Mesenchymal stem cell (in vitro differentiated cells and primary cell): Measurements from ENCODE around the gene SMIM33.

ENCODE experiments used
- DNase-seq: peaks from one replicate; pipeline ENCODE4 v3.0.0-alpha.2; 2013
- H2AFZ ChIP-seq: one replicate; pipeline ENCODE4 v1.6.1; 2013; ENCODE audit warnings: low read depth, mild to moderate bottlenecking, control low read depth, inconsistent platforms, low read length, moderate library complexity
- H2AK5ac ChIP-seq: 2 replicates; pipeline ENCODE4 v1.6.1; 2013; ENCODE audit warnings: low read length, moderate library complexity, mild to moderate bottlenecking, inconsistent platforms; ENCODE audit not compliant: severe bottlenecking
- H2BK120ac ChIP-seq: one replicate; pipeline ENCODE4 v1.6.1; 2013; ENCODE audit warnings: low read depth, mild to moderate bottlenecking, inconsistent platforms, low read length, moderate library complexity
- H2BK12ac ChIP-seq, 2 experiments: one replicate each; pipeline ENCODE4 v1.6.1; 2013; ENCODE audit warnings: inconsistent platforms in 2 of 2, low read length in 2 of 2, mild to moderate bottlenecking in 2 of 2, moderate library complexity in 2 of 2, control low read depth in 1 of 2
- H2BK15ac ChIP-seq: one replicate; pipeline ENCODE4 v1.6.1; 2013; ENCODE audit warnings: mild to moderate bottlenecking, low read depth, inconsistent platforms; ENCODE audit not compliant: poor library complexity, severe bottlenecking
- H2BK5ac ChIP-seq: 2 replicates; pipeline ENCODE4 v1.6.1; 2013; ENCODE audit warnings: low read depth, mild to moderate bottlenecking, low read length, control low read depth, inconsistent platforms; ENCODE audit not compliant: poor library complexity, severe bottlenecking
- H3K14ac ChIP-seq, 2 experiments: one replicate each; pipeline ENCODE4 v1.6.1; 2013; ENCODE audit warnings: inconsistent platforms in 2 of 2, low read length in 2 of 2, control low read depth in 1 of 2, mild to moderate bottlenecking in 1 of 2, moderate library complexity in 1 of 2
- H3K18ac ChIP-seq, 2 experiments: one replicate each; pipeline ENCODE4 v1.6.1; 2013; ENCODE audit warnings: inconsistent platforms in 2 of 2, low read length in 2 of 2, control low read depth in 1 of 2, low read depth in 1 of 2, mild to moderate bottlenecking in 1 of 2
- H3K23ac ChIP-seq, 2 experiments: one replicate each; pipeline ENCODE4 v1.6.1; 2013; ENCODE audit warnings: inconsistent platforms in 2 of 2, low read length in 2 of 2, mild to moderate bottlenecking in 2 of 2, moderate library complexity in 2 of 2, control low read depth in 1 of 2
- H3K27ac ChIP-seq: 2 replicates; pipeline ENCODE4 v1.5.1; 2013; ENCODE audit warnings: mild to moderate bottlenecking, moderate library complexity, low read length, control low read depth, inconsistent platforms; ENCODE audit not compliant: poor library complexity, severe bottlenecking
- H3K27me3 ChIP-seq, 2 experiments: 2 replicates each; pipeline versions ENCODE4 v1.6.1 to v1.7.0; 2013; ENCODE audit warnings: low read length in 2 of 2, mild to moderate bottlenecking in 2 of 2, moderate library complexity in 2 of 2, control low read depth in 1 of 2, inconsistent platforms in 1 of 2; ENCODE audit not compliant: control insufficient read depth in 1 of 2, insufficient read depth in 1 of 2
- H3K36me3 ChIP-seq, 2 experiments: 2 replicates each; pipeline versions ENCODE4 v1.6.1 to v1.7.0; 2013; ENCODE audit warnings: low read length in 2 of 2, control low read depth in 1 of 2, inconsistent platforms in 1 of 2, low read depth in 1 of 2, mild to moderate bottlenecking in 1 of 2; ENCODE audit not compliant: insufficient read depth in 2 of 2, control insufficient read depth in 1 of 2
- H3K4ac ChIP-seq, 2 experiments: one replicate each; pipeline ENCODE4 v1.6.1; 2013; ENCODE audit warnings: inconsistent platforms in 2 of 2, low read length in 2 of 2, mild to moderate bottlenecking in 2 of 2, moderate library complexity in 2 of 2, control low read depth in 1 of 2, low read depth in 1 of 2
- H3K4me1 ChIP-seq: 2 replicates; pipeline ENCODE4 v1.6.1; 2013; ENCODE audit warnings: low read depth, low read length, control low read depth; ENCODE audit not compliant: control insufficient read depth, insufficient read depth
- H3K4me2 ChIP-seq: 2 replicates; pipeline ENCODE4 v1.6.1; 2013; ENCODE audit warnings: low read length, mild to moderate bottlenecking, inconsistent platforms; ENCODE audit not compliant: poor library complexity, severe bottlenecking
- H3K4me3 ChIP-seq, 2 experiments: 2 replicates each; pipeline versions ENCODE4 v1.5.1 to v1.7.0; 2013; ENCODE audit warnings: low read length in 2 of 2, mild to moderate bottlenecking in 2 of 2, control low read depth in 1 of 2, low read depth in 1 of 2; ENCODE audit not compliant: insufficient read depth in 1 of 2
- H3K79me1 ChIP-seq: replicated peaks from 2 replicates; pipeline ENCODE4 v1.6.1; 2013; ENCODE audit warnings: mild to moderate bottlenecking, control low read depth, low read length, inconsistent platforms; ENCODE audit not compliant: poor library complexity, severe bottlenecking
- H3K9ac ChIP-seq: 2 replicates; pipeline ENCODE4 v1.7.0; 2013; ENCODE audit warnings: mild to moderate bottlenecking, low read length, moderate library complexity
- H3K9me3 ChIP-seq: 2 replicates; pipeline ENCODE4 v1.7.0; 2013; ENCODE audit warnings: mild to moderate bottlenecking, low read length; ENCODE audit not compliant: control insufficient read depth
- H4K8ac ChIP-seq: one replicate; pipeline ENCODE4 v1.6.1; 2013; ENCODE audit warnings: inconsistent platforms, mild to moderate bottlenecking, low read length, moderate library complexity
- H4K91ac ChIP-seq: one replicate; pipeline ENCODE4 v1.6.1; 2013; ENCODE audit warnings: mild to moderate bottlenecking, low read length, inconsistent platforms
- WGBS: methylation state at CpG from one replicate; pipeline ENCODE4 v1.1.7; 2013; ENCODE audit warnings: mixed read lengths; 5-methylcytosine and 5-hydroxymethylcytosine counted together

The SMIM33 gene

GRCh38 chr5:139492700-139493192 lies 21.9 kb downstream of the SMIM33 start:
- Histone ChIP-seq H2BK5ac (no peak overlapping the region), H2BK120ac (no peak overlapping the region), H2BK15ac (no peak overlapping the region), H3K36me3 (no peaks in the 10 kb centered on the region), H3K79me1 (no peaks in the 10 kb centered on the region), H4K91ac (no peak overlapping the region), H3K4me2 (peak overlapping the region; percentile 28), H3K9ac (peak overlapping the region; percentile 7), H2AFZ (no peak overlapping the region), H3K27me3 (no peaks in the 10 kb centered on the region), H2AK5ac (no peak overlapping the region), H3K18ac (no peak overlapping the region), H3K4ac (no peak overlapping the region), H3K14ac (no peak overlapping the region), H4K8ac (no peak overlapping the region), H3K4me3 (peak overlapping the region in 1 of 2 experiments; percentile 20), H2BK12ac (no peak overlapping the region), H3K23ac (no peak overlapping the region), H3K9me3 (no peaks in the 10 kb centered on the region), H3K4me1 (peaks cover 3% of the 10 kb centered on the region), H3K27ac (no peak overlapping the region)
- DNase-seq, result peak; percentile 37
- 84% methylated on average over 6 of the region's 6 CpGs for WGBS

- Histone ChIP-seq H3K9me3 (no peaks in the 10 kb centered on the region), H3K14ac (no peak overlapping the region), H3K4ac (no peak overlapping the region), H2AK5ac (no peak overlapping the region), H2BK120ac (no peak overlapping the region), H3K4me3 (no peak overlapping the region), H3K23ac (no peak overlapping the region), H3K36me3 (no peaks in the 10 kb centered on the region), H4K91ac (no peak overlapping the region), H2BK12ac (peak overlapping the region in 1 of 2 experiments; percentile 33), H2BK5ac (no peak overlapping the region), H3K18ac (no peak overlapping the region), H3K9ac (no peak overlapping the region), H3K4me1 (peaks cover 3% of the 10 kb centered on the region), H3K27ac (no peak overlapping the region), H2AFZ (no peak overlapping the region), H3K27me3 (no peaks in the 10 kb centered on the region), H4K8ac (no peak overlapping the region), H3K4me2 (no peak overlapping the region), H2BK15ac (no peak overlapping the region), H3K79me1 (no peaks in the 10 kb centered on the region)
- WGBS, result 96% methylated on average over 2 of the region's 3 CpGs
- no peak for DNase-seq
These were observed 23.5 kb downstream of the SMIM33 start for GRCh38 chr5:139494256-139494655.

DNA sequence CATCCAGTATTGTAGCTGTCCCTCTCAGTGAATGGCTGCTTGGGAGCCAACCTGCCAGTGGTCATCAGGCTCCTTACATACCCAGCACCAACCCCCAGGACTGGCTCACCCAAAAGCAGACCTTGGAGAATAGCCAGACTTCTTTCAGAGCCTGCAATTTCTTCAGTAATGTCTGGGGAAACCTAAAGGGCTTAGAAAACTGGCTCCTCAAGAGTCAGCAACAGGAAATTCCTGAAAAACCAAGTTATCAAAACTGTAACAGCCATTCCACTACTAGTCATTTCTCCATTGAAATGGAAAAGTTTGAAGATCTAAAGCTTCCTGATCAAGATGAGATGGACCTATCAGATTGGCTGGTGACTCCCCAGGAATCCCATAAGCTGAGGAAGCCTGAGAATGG lies 24.0 kb downstream of the SMIM33 start:
- Histone ChIP-seq H3K36me3 (no peaks in the 10 kb centered on the region), H2BK15ac (no peak overlapping the region), H4K91ac (no peak overlapping the region), H3K4me3 (no peak overlapping the region), H3K4ac (no peak overlapping the region), H4K8ac (no peak overlapping the region), H3K9me3 (no peaks in the 10 kb centered on the region), H2BK12ac (no peak overlapping the region), H3K4me1 (peaks cover 3% of the 10 kb centered on the region), H2AK5ac (no peak overlapping the region), H3K27me3 (no peaks in the 10 kb centered on the region), H2BK120ac (peak overlapping the region; percentile 49), H3K18ac (no peak overlapping the region), H3K14ac (no peak overlapping the region), H2BK5ac (no peak overlapping the region), H3K23ac (no peak overlapping the region), H3K79me1 (no peaks in the 10 kb centered on the region), H3K27ac (no peak overlapping the region), H3K9ac (no peak overlapping the region), H2AFZ (no peak overlapping the region), H3K4me2 (no peak overlapping the region)
- peak; percentile 56 for DNase-seq

DNA sequence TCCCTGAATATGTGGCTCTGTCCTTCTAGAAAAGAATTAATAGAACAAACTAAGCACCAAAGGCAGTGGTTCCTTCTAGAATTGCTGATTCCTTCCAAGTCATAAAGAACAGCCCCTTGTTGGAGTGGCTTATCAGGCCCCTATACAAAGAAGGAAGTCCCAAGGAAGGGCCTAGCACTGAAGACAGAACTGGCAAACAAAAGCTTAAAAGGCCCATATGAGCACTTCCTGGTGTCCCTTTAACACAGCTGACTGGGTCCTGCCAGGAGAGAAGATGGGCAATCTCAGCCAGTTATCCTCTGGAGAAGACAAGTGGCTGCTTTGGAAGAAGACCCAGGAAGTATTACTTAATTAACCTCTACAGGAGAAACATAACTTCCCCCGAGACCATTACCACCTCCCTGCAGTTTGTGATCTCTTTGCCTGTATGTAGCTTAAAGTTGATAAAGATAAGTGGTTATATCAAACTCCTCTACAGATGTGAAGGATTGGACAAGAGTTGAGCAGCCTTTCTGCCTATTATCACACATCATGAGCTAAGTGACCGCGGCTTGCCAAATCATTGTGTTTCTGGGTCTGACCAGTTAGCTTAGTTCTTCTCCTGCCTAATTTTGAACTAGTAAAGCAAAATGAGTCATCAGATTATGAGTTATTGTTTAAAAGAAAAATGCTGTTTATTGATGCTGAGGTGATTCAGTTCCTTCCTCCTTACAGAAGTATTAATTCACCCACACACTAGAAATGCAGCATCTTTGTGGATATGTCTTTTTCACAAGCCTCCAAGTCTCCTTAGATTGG lies 25.0 kb downstream of the SMIM33 start:
- H3K4me2 ChIP-seq, result no peak overlapping the region
- no peak overlapping the region for H3K23ac ChIP-seq
- H3K79me1 ChIP-seq, result no peaks in the 10 kb centered on the region
- no peak overlapping the region for H2BK5ac ChIP-seq
- H2AK5ac ChIP-seq, result no peak overlapping the region
- H3K9me3 ChIP-seq, result no peaks in the 10 kb centered on the region
- H3K4ac ChIP-seq, result no peak overlapping the region
- H3K36me3 ChIP-seq, result no peaks in the 10 kb centered on the region
- no peak overlapping the region for H2BK12ac ChIP-seq
- H3K27ac ChIP-seq, result no peak overlapping the region
- no peak overlapping the region for H4K91ac ChIP-seq
- no peak overlapping the region for H3K18ac ChIP-seq
- no peaks in the 10 kb centered on the region for H3K27me3 ChIP-seq
- 77% methylated on average over 2 of the region's 3 CpGs for WGBS
- H3K14ac ChIP-seq, result no peak overlapping the region
- no peak overlapping the region for H2AFZ ChIP-seq
- H2BK15ac ChIP-seq, result peak overlapping the region; percentile 67
- peak; percentile 30 for DNase-seq
- H3K4me3 ChIP-seq, result no peak overlapping the region
- H4K8ac ChIP-seq, result no peak overlapping the region
- H3K9ac ChIP-seq, result no peak overlapping the region
- H3K4me1 ChIP-seq, result peaks cover 3% of the 10 kb centered on the region
- no peak overlapping the region for H2BK120ac ChIP-seq
